Loucy (cell line): ENCODE data around the gene GALNT5.

Experiments used
- H2AFZ ChIP-seq: fragments of 200-600 bp; sonication (generic); 2 replicates; pipeline ENCODE4 v1.6.0; 2016; ENCODE audit warnings: antibody characterized with exemption, mild to moderate bottlenecking, low read length, moderate library complexity
- H3F3A ChIP-seq: fragments of 200-600 bp; 2 replicates; pipeline ENCODE4 v1.6.0; 2016; ENCODE audit warnings: antibody characterized with exemption, low read depth, mild to moderate bottlenecking
- H3K27me3 ChIP-seq: fragments of 200-600 bp; sonication (generic); 2 replicates; pipeline ENCODE4 v1.6.1; 2014; ENCODE audit warnings: low read length, mild to moderate bottlenecking; ENCODE audit not compliant: insufficient read depth, poor library complexity, severe bottlenecking
- H3K36me3 ChIP-seq: fragments of 200-600 bp; sonication (generic); 2 replicates; pipeline ENCODE4 v1.6.1; 2016; ENCODE audit warnings: low read length; ENCODE audit not compliant: insufficient read depth
- H3K4me1 ChIP-seq: fragments of 200-600 bp; sonication (generic); 2 replicates; pipeline ENCODE4 v1.5.1; 2014; ENCODE audit warnings: low read length, mild to moderate bottlenecking; ENCODE audit not compliant: insufficient read depth, poor library complexity, severe bottlenecking
- H3K4me2 ChIP-seq: fragments of 200-600 bp; sonication (generic); 2 replicates; pipeline ENCODE4 v1.6.0; 2014; ENCODE audit warnings: antibody characterized with exemption, low read length, low read depth, mild to moderate bottlenecking; ENCODE audit not compliant: poor library complexity, severe bottlenecking
- H3K4me3 ChIP-seq: fragments of 200-600 bp; sonication (generic); 2 replicates; pipeline ENCODE4 v1.5.1; 2014; ENCODE audit warnings: low read length, mild to moderate bottlenecking, mixed read lengths; ENCODE audit not compliant: poor library complexity, severe bottlenecking
- H3K79me2 ChIP-seq: fragments of 200-600 bp; sonication (generic); 2 replicates; pipeline ENCODE4 v1.6.1; 2014; ENCODE audit warnings: low read length; ENCODE audit not compliant: insufficient read depth
- H3K9ac ChIP-seq: fragments of 200-600 bp; sonication (generic); 2 replicates; pipeline ENCODE4 v1.6.0; 2014; ENCODE audit warnings: mild to moderate bottlenecking, low read depth, low read length, moderate library complexity; ENCODE audit not compliant: poor library complexity, severe bottlenecking
- H3K9me2 ChIP-seq: fragments of 200-600 bp; sonication (generic); replicated peaks from 2 replicates; pipeline ENCODE4 v1.6.1; 2016; ENCODE audit warnings: low read depth, low read length, mixed read lengths
- H3K9me3 ChIP-seq: fragments of 200-600 bp; sonication (generic); 2 replicates; pipeline ENCODE4 v1.6.1; 2014; ENCODE audit warnings: mild to moderate bottlenecking, antibody characterized with exemption, low read length, low read depth; ENCODE audit not compliant: insufficient read depth
- H4K20me1 ChIP-seq: fragments of 200-600 bp; sonication (generic); 2 replicates; pipeline ENCODE4 v1.6.0; 2014; ENCODE audit warnings: antibody characterized with exemption, low read length, mild to moderate bottlenecking; ENCODE audit not compliant: insufficient read depth, poor library complexity, severe bottlenecking
- CTCF ChIP-seq: fragments of 200-600 bp; sonication (generic); conservative IDR thresholded peaks from 2 replicates; pipeline ENCODE4 v1.5.1; 2014; ENCODE audit warnings: mild to moderate bottlenecking, antibody characterized with exemption, low read length
- EZH2phosphoT487 ChIP-seq: fragments of 200-600 bp; IDR thresholded peaks from 2 replicates; pipeline ENCODE4 v1.6.1; 2018; ENCODE audit warnings: antibody characterized with exemption, mild to moderate bottlenecking, moderate library complexity, borderline replicate concordance

Gene GALNT5

GRCh38 chr2:157260533-157261198 is 3.2 kb downstream of the GALNT5 start:
- Histone ChIP-seq H3K4me1 (no peaks in the 10 kb centered on the region), H2AFZ (no peak overlapping the region), H3F3A (no peaks in the 10 kb centered on the region), H3K27me3 (no peaks in the 10 kb centered on the region), H3K4me3 (no peak overlapping the region), H3K79me2 (no peaks in the 10 kb centered on the region), H3K9ac (no peak overlapping the region), H3K9me2 (no peaks in the 10 kb centered on the region), H3K36me3 (no peaks in the 10 kb centered on the region), H3K4me2 (no peak overlapping the region), H3K9me3 (no peaks in the 10 kb centered on the region), H4K20me1 (no peaks in the 10 kb centered on the region)
- TF ChIP-seq CTCF (no peak), EZH2phosphoT487 (no peak)

DNA sequence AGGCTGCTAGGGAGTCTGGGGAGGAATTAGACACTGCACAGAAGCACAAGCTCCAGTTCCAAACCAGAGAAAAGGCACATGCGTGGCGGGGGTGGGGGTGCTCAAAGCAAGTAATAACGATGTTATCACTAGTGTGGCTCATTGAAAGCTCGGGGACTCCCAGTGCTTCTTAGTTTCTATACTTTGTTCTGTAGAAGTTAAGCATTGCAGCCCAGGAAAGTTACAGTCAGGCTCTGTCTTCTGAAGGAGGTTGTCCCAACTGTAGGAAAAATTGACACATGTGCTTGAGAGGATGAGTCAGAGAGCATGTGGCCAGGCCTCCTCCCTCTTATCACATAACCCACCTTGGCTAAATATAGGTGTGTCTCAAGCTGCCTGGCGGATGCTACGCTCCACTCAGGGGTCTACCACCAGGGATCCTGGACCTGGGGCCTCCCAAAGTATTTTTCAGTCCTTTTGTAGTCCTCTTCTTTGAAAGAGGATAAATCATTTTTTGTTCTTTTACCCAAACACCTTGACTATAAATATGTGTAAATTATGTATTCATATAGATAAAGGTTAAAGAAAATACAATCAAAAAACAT is 3.8 kb downstream of the GALNT5 start:
- no peaks in the 10 kb centered on the region for H3K79me2 ChIP-seq
- H3K9me3 ChIP-seq, result no peaks in the 10 kb centered on the region
- TF ChIP-seq CTCF (no peak), EZH2phosphoT487 (no peak)
- no peaks in the 10 kb centered on the region for H4K20me1 ChIP-seq
- no peak overlapping the region for H3K4me3 ChIP-seq
- no peak overlapping the region for H2AFZ ChIP-seq
- no peaks in the 10 kb centered on the region for H3K36me3 ChIP-seq
- H3K4me2 ChIP-seq, result no peak overlapping the region
- H3F3A ChIP-seq, result no peaks in the 10 kb centered on the region
- no peaks in the 10 kb centered on the region for H3K4me1 ChIP-seq
- no peaks in the 10 kb centered on the region for H3K9me2 ChIP-seq
- H3K9ac ChIP-seq, result no peak overlapping the region
- no peaks in the 10 kb centered on the region for H3K27me3 ChIP-seq

DNA sequence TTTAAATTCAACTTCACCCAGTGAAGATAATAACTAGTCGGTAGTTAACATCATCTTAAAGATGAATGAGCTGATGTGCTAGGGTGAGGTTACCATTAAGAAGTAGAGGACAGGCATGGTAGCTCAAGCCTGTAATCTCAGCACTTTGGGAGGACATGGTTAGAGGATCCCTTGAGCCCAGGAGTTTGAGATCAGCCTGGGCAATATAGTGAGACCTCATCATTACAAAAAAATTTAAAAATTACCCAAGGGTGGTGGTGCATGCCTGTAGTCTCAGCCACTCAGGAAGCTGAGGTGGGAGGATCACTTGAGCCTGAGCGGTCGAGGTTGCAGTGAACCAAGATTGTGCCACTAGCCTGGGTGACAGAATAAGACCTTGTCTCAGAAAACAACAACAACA is 4.7 kb downstream of the GALNT5 start:
- H3K4me1 ChIP-seq, result no peaks in the 10 kb centered on the region
- no peak overlapping the region for H3K9ac ChIP-seq
- H3K9me2 ChIP-seq, result no peaks in the 10 kb centered on the region
- H3K4me3 ChIP-seq, result no peak overlapping the region
- H3K4me2 ChIP-seq, result no peak overlapping the region
- no peaks in the 10 kb centered on the region for H3K79me2 ChIP-seq
- no peaks in the 10 kb centered on the region for H3K9me3 ChIP-seq
- TF ChIP-seq CTCF, result no peak
- no peak for TF ChIP-seq EZH2phosphoT487
- no peaks in the 10 kb centered on the region for H4K20me1 ChIP-seq
- no peak overlapping the region for H2AFZ ChIP-seq
- H3K36me3 ChIP-seq, result no peaks in the 10 kb centered on the region
- no peaks in the 10 kb centered on the region for H3F3A ChIP-seq
- no peaks in the 10 kb centered on the region for H3K27me3 ChIP-seq
